Stomach smooth muscle (tissue), 2 donors: Measurements from ENCODE around the gene MTM1.
A peak's percentile ranks its signal among the peaks of the same experiment; 100 is the strongest.

Experiments used
- H3K27ac ChIP-seq: one replicate; pipeline ENCODE4 v1.7.0; 2013; ENCODE audit warnings: mild to moderate bottlenecking, low read length, inconsistent platforms
- H3K27me3 ChIP-seq, 2 donors: one replicate each; pipeline ENCODE4 v1.7.0; 2013; ENCODE audit warnings: low read length in 2 of 2; ENCODE audit not compliant: insufficient read depth in 2 of 2, control insufficient read depth in 1 of 2
- H3K36me3 ChIP-seq, 2 donors: one replicate each; pipeline ENCODE4 v1.7.0; 2013; ENCODE audit warnings: low read length in 2 of 2; ENCODE audit not compliant: control insufficient read depth in 2 of 2, insufficient read depth in 2 of 2
- H3K4me1 ChIP-seq: one replicate; pipeline ENCODE4 v1.7.0; 2013; ENCODE audit warnings: low read length; ENCODE audit not compliant: control insufficient read depth, insufficient read depth
- H3K4me3 ChIP-seq, 2 donors: one replicate each; pipeline ENCODE4 v1.7.0; 2013; ENCODE audit warnings: low read length in 2 of 2
- H3K9ac ChIP-seq, 2 donors: one replicate each; pipeline ENCODE4 v1.7.0; 2013; ENCODE audit warnings: low read length in 2 of 2, mild to moderate bottlenecking in 1 of 2
- H3K9me3 ChIP-seq, 2 donors: one replicate each; pipeline ENCODE4 v1.7.0; 2013; ENCODE audit warnings: low read length in 2 of 2; ENCODE audit not compliant: control insufficient read depth in 2 of 2
- donor health status: healthy.
- donor health status: Pancreatic carcinoma.

MTM1 gene

GRCh38 chrX:150692831-150693724 lies 124.7 kb downstream of the MTM1 start, which contains the start of gene MTMR1:
Gene MTMR1 (plus strand): TSS chrX:150693396. CDS start chrX:150693531, 135 bp downstream.
- peaks cover 13% of the 10 kb centered on the region for H3K4me1 ChIP-seq
- peak within 1 kb of the TSS; percentile 74 to 87 for H3K4me3 ChIP-seq
- peak within 1 kb of the TSS; percentile 53 for H3K27ac ChIP-seq
- peaks cover 0 to 6% of the 10 kb centered on the region in 2 donors for H3K9me3 ChIP-seq
- no peaks in the 10 kb centered on the region for H3K36me3 ChIP-seq
- H3K27me3 ChIP-seq, result peaks cover 0 to 4% of the 10 kb centered on the region in 2 donors
- H3K9ac ChIP-seq, result peak within 1 kb of the TSS; percentile 72 to 82

GRCh38 chrX:150693725-150694574 lies 125.5 kb downstream of the MTM1 start:
- Histone ChIP-seq H3K9ac (peak overlapping the region; percentile 55 to 62), H3K4me1 (peaks cover 13% of the 10 kb centered on the region), H3K27me3 (peaks cover 0 to 4% of the 10 kb centered on the region in 2 donors), H3K9me3 (peaks cover 0 to 6% of the 10 kb centered on the region in 2 donors), H3K27ac (peak overlapping the region; percentile 53), H3K36me3 (no peaks in the 10 kb centered on the region), H3K4me3 (peak overlapping the region; percentile 50 to 74)

GRCh38 chrX:150694738-150695410 lies 126.5 kb downstream of the MTM1 start:
- Histone ChIP-seq H3K4me3 (peak overlapping the region in 1 of 2 donors; percentile 74), H3K27ac (no peak overlapping the region), H3K4me1 (peaks cover 13% of the 10 kb centered on the region)

GRCh38 chrX:150696331-150696730 lies 127.9 kb downstream of the MTM1 start:
- Histone ChIP-seq H3K9ac (no peak overlapping the region), H3K27me3 (peaks cover 0 to 4% of the 10 kb centered on the region in 2 donors), H3K36me3 (no peaks in the 10 kb centered on the region), H3K9me3 (no peaks in the 10 kb centered on the region), H3K27ac (no peak overlapping the region), H3K4me3 (no peak overlapping the region), H3K4me1 (peaks cover 13% of the 10 kb centered on the region)

More at GRCh38 chrX:150694738-150695410, 126.5 kb downstream of the MTM1 start:
- no peak overlapping the region for H3K9ac ChIP-seq
- peaks cover 0 to 4% of the 10 kb centered on the region in 2 donors for H3K27me3 ChIP-seq
- H3K36me3 ChIP-seq, result no peaks in the 10 kb centered on the region
- peaks cover 0 to 5% of the 10 kb centered on the region in 2 donors for H3K9me3 ChIP-seq

GRCh38 chrX:150696866-150697265 lies 128.4 kb downstream of the MTM1 start:
- H3K27me3 ChIP-seq, result peaks cover 0 to 4% of the 10 kb centered on the region in 2 donors
- H3K4me3 ChIP-seq, result no peak overlapping the region
- no peak overlapping the region for H3K27ac ChIP-seq
- no peak overlapping the region for H3K9ac ChIP-seq
- H3K36me3 ChIP-seq, result no peaks in the 10 kb centered on the region
- no peaks in the 10 kb centered on the region for H3K9me3 ChIP-seq
- peaks cover 13% of the 10 kb centered on the region for H3K4me1 ChIP-seq

- Histone ChIP-seq H3K9ac (no peak overlapping the region), H3K9me3 (no peaks in the 10 kb centered on the region), H3K27ac (no peak overlapping the region), H3K36me3 (no peaks in the 10 kb centered on the region), H3K27me3 (peaks cover 0 to 4% of the 10 kb centered on the region in 2 donors), H3K4me3 (no peak overlapping the region), H3K4me1 (peaks cover 9% of the 10 kb centered on the region)
Measured at GRCh38 chrX:150697641-150698040, 129.2 kb downstream of the MTM1 start.

GRCh38 chrX:150698981-150699380 lies 130.6 kb downstream of the MTM1 start:
- H3K27ac ChIP-seq, result no peak overlapping the region
- no peaks in the 10 kb centered on the region for H3K9me3 ChIP-seq
- peaks cover 9% of the 10 kb centered on the region for H3K4me1 ChIP-seq
- peaks cover 0 to 4% of the 10 kb centered on the region in 2 donors for H3K27me3 ChIP-seq
- no peak overlapping the region for H3K9ac ChIP-seq
- no peaks in the 10 kb centered on the region for H3K36me3 ChIP-seq
- H3K4me3 ChIP-seq, result no peak overlapping the region

GRCh38 chrX:150700107-150700506 lies 131.7 kb downstream of the MTM1 start:
- Histone ChIP-seq H3K4me1 (peaks cover 2% of the 10 kb centered on the region), H3K36me3 (no peaks in the 10 kb centered on the region), H3K4me3 (no peak overlapping the region), H3K27ac (no peak overlapping the region), H3K9ac (no peak overlapping the region), H3K27me3 (peaks cover 0 to under 1% of the 10 kb centered on the region in 2 donors), H3K9me3 (no peaks in the 10 kb centered on the region)

- H3K27me3 ChIP-seq, result no peaks in the 10 kb centered on the region
- peaks cover 0 to 2% of the 10 kb centered on the region in 2 donors for H3K36me3 ChIP-seq
- no peak overlapping the region for H3K9ac ChIP-seq
- H3K9me3 ChIP-seq, result no peaks in the 10 kb centered on the region
- no peaks in the 10 kb centered on the region for H3K4me1 ChIP-seq
- no peak overlapping the region for H3K27ac ChIP-seq
- no peak overlapping the region for H3K4me3 ChIP-seq
Measured at GRCh38 chrX:150701377-150701776, 133.0 kb downstream of the MTM1 start.
